GM23338 (cell line): Measurements from ENCODE around the gene LRIT1. TPM values are rescaled to one million over a fixed set of nuclear protein-coding genes. Genes with fewer than 3 reads are reported as not detected.

Source experiments
- ATAC-seq: fragments of 200-7000 bp; cut with Tn5 transposase; 3 replicates; pipeline ENCODE4 v1.9.1; 2020
- DNase-seq: peaks from one replicate; pipeline ENCODE4 v3.0.0-alpha.2; 2015; ENCODE audit warnings: low spot score
- H2AFZ ChIP-seq: fragments of 200-600 bp; sonication (generic); 2 replicates; pipeline ENCODE4 v1.8.0; 2016; ENCODE audit warnings: antibody characterized with exemption, mild to moderate bottlenecking, moderate library complexity
- H3F3A ChIP-seq: fragments of 200-600 bp; sonication (generic); replicated peaks from 2 replicates; pipeline ENCODE4 v1.8.0; 2017; ENCODE audit warnings: antibody characterized with exemption, mixed run types, low read depth
- H3K27ac ChIP-seq: fragments of 200-600 bp; sonication (generic); 2 replicates; pipeline ENCODE4 v1.6.1; 2016; ENCODE audit warnings: low read depth
- H3K27me3 ChIP-seq: fragments of 200-600 bp; sonication (generic); 2 replicates; pipeline ENCODE4 v1.8.0; 2016; ENCODE audit warnings: mild to moderate bottlenecking, mixed run types, moderate library complexity; ENCODE audit not compliant: insufficient read depth
- H3K36me3 ChIP-seq: fragments of 200-600 bp; sonication (generic); 2 replicates; pipeline ENCODE4 v1.8.0; 2016; ENCODE audit warnings: mild to moderate bottlenecking; ENCODE audit not compliant: insufficient read depth
- H3K4me1 ChIP-seq: fragments of 200-600 bp; sonication (generic); 2 replicates; pipeline ENCODE4 v1.8.0; 2016; ENCODE audit warnings: mild to moderate bottlenecking, moderate library complexity; ENCODE audit not compliant: insufficient read depth
- H3K4me2 ChIP-seq: fragments of 200-600 bp; sonication (generic); 2 replicates; pipeline ENCODE4 v1.7.1; 2017; ENCODE audit warnings: mixed run types
- H3K4me3 ChIP-seq: fragments of 200-600 bp; sonication (generic); 2 replicates; pipeline ENCODE4 v1.6.1; 2016; ENCODE audit warnings: mixed run types
- H3K79me2 ChIP-seq: fragments of 200-600 bp; sonication (generic); replicated peaks from 2 replicates; pipeline ENCODE4 v1.8.0; 2017; ENCODE audit warnings: mild to moderate bottlenecking; ENCODE audit not compliant: insufficient read depth
- H3K9me2 ChIP-seq: fragments of 200-600 bp; sonication (generic); 2 replicates; pipeline ENCODE4 v1.8.0; 2017; ENCODE audit not compliant: insufficient read depth
- H4K20me1 ChIP-seq: fragments of 200-600 bp; sonication (generic); replicated peaks from 2 replicates; pipeline ENCODE4 v1.8.0; 2017; ENCODE audit warnings: mild to moderate bottlenecking; ENCODE audit not compliant: insufficient read depth
- H3K27ac Mint-ChIP-seq: 2 replicates; pipeline ENCODE4 v1.8.0; 2020; ENCODE audit warnings: inconsistent platforms, mild to moderate bottlenecking, moderate library complexity, mixed read lengths
- H3K27me3 Mint-ChIP-seq: 3 replicates; pipeline ENCODE4 v1.8.0; 2022; ENCODE audit warnings: low read depth, mild to moderate bottlenecking, moderate library complexity, mixed read lengths, inconsistent platforms; ENCODE audit not compliant: insufficient read depth, poor library complexity
- H3K36me3 Mint-ChIP-seq: 3 replicates; pipeline ENCODE4 v1.8.0; 2021; ENCODE audit warnings: low read depth, mild to moderate bottlenecking, inconsistent platforms, moderate library complexity, mixed read lengths
- H3K4me1 Mint-ChIP-seq: 3 replicates; pipeline ENCODE4 v1.8.0; 2020; ENCODE audit warnings: mild to moderate bottlenecking, inconsistent platforms, mixed read lengths
- H3K4me3 Mint-ChIP-seq: 3 replicates; pipeline ENCODE4 v1.8.0; 2021; ENCODE audit warnings: moderate library complexity, mild to moderate bottlenecking, inconsistent platforms, mixed read lengths
- H3K9me3 Mint-ChIP-seq: 3 replicates; pipeline ENCODE4 v1.8.0; 2020; ENCODE audit warnings: moderate library complexity, mild to moderate bottlenecking, inconsistent platforms, mixed read lengths
- CREB1 ChIP-seq: fragments of 250-450 bp; sonication (Bioruptor Pico); IDR thresholded peaks from 2 replicates; pipeline ENCODE4 v1.5.0; 2020; ENCODE audit warnings: low read depth, mild to moderate bottlenecking, moderate library complexity
- EZH2 ChIP-seq: fragments of 200-600 bp; sonication (generic); IDR thresholded peaks from one replicate; pipeline ENCODE4 v1.8.0; 2017; ENCODE audit warnings: antibody characterized with exemption, mild to moderate bottlenecking, low read depth; ENCODE audit not compliant: unreplicated experiment
- EZH2phosphoT487 ChIP-seq: fragments of 200-600 bp; sonication (generic); IDR thresholded peaks from one replicate; pipeline ENCODE4 v1.8.1; 2018; ENCODE audit warnings: antibody characterized with exemption; ENCODE audit not compliant: unreplicated experiment
- NANOG ChIP-seq: IDR thresholded peaks from 2 replicates; pipeline ENCODE4 v1.6.1; 2016; ENCODE audit warnings: antibody characterized with exemption, borderline replicate concordance
- STAT1 ChIP-seq: IDR thresholded peaks from one replicate; pipeline ENCODE4 v1.6.1; 2016; ENCODE audit warnings: antibody characterized with exemption; ENCODE audit not compliant: unreplicated experiment
- ZNF114 ChIP-seq: fragments of 250-450 bp; sonication (Bioruptor Pico); IDR thresholded peaks from 2 replicates; pipeline ENCODE4 v1.5.0; 2020; ENCODE audit warnings: mild to moderate bottlenecking, moderate library complexity
- ZNF331 ChIP-seq: fragments of 250-450 bp; sonication (Bioruptor Pico); IDR thresholded peaks from 2 replicates; pipeline ENCODE4 v1.5.0; 2020; ENCODE audit warnings: low read depth, mild to moderate bottlenecking, moderate library complexity
- polyA plus RNA-seq: library from polyadenylated mRNA; unstranded; fragments of >200 nt; fragmentation: Nextera tagmentation; extraction: Ambion mirVana; gene quantifications from 2 replicates; pipeline ENCODE4 v1.2.1, GENCODE V29; 2016
- total RNA-seq: library from RNA; depleted of rRNA; stranded (reverse); fragments of >200 nt; shearing (Covaris generic); gene quantifications from 2 replicates; pipeline ENCODE4 v1.2.3, GENCODE V29; 2014
- TF ChIP-seq, protein P1 (sequence below): fragments of 250-450 bp; sonication (Bioruptor Pico); IDR thresholded peaks from 2 replicates; pipeline ENCODE4 v1.5.0; 2020; ENCODE audit warnings: mild to moderate bottlenecking, moderate library complexity
- TF ChIP-seq, protein P2 (sequence below): IDR thresholded peaks from one replicate; pipeline ENCODE4 v1.6.1; 2018; ENCODE audit warnings: antibody characterized with exemption; ENCODE audit not compliant: unreplicated experiment
- TF ChIP-seq, protein P3 (sequence below): IDR thresholded peaks from 2 replicates; pipeline ENCODE4 v1.6.1; 2016; ENCODE audit warnings: antibody characterized with exemption

The LRIT1 gene
- total and polyA plus RNA-seq, 2 experiments from 2014 or later = 0.07 TPM; not detected in 1

DNA sequence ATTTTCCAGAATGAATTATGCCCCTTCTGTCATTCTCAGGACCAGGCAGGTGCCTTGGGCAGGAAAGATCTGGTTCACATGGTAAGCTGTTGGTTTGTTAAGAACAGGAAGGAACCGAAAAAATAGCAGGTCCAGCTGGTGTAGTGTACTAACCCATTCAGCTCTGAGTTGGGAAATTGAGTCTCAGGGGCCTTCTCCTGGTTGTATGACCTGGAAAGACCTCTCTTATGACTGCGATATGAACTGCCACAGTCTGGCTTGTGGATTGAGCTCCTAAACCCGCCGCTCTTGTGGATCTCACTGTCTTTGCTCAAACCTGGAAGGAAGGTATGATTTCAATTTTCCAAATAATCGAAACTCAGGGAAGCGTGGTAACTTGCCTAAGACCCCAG lies 4.5 kb downstream of the LRIT1 start:
- peaks cover 12% of the 10 kb centered on the region; the same call in 1 of the 2 replicates for H3K27me3 ChIP-seq
- no peak for DNase-seq
- peaks cover 10% of the 10 kb centered on the region for H3K27me3 Mint-ChIP-seq
- no peaks in the 10 kb centered on the region for H4K20me1 ChIP-seq
- H3K27ac Mint-ChIP-seq = no peak overlapping the region
- no peaks in the 10 kb centered on the region for H3K9me2 ChIP-seq
- H3K36me3 Mint-ChIP-seq = no peaks in the 10 kb centered on the region
- no peak for ATAC-seq
- H3K9me3 Mint-ChIP-seq = no peaks in the 10 kb centered on the region
- H3F3A ChIP-seq = no peaks in the 10 kb centered on the region
- H2AFZ ChIP-seq = peak overlapping the region; percentile 98; the same call in 1 of the 2 replicates
- no peak overlapping the region for H3K4me3 Mint-ChIP-seq
- no peaks in the 10 kb centered on the region for H3K36me3 ChIP-seq
- TF ChIP-seq, protein P1, sequence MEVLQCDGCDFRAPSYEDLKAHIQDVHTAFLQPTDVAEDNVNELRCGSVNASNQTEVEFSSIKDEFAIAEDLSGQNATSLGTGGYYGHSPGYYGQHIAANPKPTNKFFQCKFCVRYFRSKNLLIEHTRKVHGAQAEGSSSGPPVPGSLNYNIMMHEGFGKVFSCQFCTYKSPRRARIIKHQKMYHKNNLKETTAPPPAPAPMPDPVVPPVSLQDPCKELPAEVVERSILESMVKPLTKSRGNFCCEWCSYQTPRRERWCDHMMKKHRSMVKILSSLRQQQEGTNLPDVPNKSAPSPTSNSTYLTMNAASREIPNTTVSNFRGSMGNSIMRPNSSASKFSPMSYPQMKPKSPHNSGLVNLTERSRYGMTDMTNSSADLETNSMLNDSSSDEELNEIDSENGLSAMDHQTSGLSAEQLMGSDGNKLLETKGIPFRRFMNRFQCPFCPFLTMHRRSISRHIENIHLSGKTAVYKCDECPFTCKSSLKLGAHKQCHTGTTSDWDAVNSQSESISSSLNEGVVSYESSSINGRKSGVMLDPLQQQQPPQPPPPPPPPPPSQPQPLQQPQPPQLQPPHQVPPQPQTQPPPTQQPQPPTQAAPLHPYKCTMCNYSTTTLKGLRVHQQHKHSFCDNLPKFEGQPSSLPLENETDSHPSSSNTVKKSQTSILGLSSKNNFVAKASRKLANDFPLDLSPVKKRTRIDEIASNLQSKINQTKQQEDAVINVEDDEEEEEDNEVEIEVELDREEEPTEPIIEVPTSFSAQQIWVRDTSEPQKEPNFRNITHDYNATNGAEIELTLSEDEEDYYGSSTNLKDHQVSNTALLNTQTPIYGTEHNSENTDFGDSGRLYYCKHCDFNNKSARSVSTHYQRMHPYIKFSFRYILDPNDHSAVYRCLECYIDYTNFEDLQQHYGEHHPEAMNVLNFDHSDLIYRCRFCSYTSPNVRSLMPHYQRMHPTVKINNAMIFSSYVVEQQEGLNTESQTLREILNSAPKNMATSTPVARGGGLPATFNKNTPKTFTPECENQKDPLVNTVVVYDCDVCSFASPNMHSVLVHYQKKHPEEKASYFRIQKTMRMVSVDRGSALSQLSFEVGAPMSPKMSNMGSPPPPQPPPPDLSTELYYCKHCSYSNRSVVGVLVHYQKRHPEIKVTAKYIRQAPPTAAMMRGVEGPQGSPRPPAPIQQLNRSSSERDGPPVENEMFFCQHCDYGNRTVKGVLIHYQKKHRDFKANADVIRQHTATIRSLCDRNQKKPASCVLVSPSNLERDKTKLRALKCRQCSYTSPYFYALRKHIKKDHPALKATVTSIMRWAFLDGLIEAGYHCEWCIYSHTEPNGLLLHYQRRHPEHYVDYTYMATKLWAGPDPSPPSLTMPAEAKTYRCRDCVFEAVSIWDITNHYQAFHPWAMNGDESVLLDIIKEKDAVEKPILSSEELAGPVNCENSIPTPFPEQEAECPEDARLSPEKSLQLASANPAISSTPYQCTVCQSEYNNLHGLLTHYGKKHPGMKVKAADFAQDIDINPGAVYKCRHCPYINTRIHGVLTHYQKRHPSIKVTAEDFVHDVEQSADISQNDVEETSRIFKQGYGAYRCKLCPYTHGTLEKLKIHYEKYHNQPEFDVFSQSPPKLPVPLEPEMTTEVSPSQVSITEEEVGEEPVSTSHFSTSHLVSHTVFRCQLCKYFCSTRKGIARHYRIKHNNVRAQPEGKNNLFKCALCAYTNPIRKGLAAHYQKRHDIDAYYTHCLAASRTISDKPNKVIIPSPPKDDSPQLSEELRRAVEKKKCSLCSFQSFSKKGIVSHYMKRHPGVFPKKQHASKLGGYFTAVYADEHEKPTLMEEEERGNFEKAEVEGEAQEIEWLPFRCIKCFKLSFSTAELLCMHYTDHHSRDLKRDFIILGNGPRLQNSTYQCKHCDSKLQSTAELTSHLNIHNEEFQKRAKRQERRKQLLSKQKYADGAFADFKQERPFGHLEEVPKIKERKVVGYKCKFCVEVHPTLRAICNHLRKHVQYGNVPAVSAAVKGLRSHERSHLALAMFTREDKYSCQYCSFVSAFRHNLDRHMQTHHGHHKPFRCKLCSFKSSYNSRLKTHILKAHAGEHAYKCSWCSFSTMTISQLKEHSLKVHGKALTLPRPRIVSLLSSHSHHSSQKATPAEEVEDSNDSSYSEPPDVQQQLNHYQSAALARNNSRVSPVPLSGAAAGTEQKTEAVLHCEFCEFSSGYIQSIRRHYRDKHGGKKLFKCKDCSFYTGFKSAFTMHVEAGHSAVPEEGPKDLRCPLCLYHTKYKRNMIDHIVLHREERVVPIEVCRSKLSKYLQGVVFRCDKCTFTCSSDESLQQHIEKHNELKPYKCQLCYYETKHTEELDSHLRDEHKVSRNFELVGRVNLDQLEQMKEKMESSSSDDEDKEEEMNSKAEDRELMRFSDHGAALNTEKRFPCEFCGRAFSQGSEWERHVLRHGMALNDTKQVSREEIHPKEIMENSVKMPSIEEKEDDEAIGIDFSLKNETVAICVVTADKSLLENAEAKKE = no peak
- TF ChIP-seq, protein P2, sequence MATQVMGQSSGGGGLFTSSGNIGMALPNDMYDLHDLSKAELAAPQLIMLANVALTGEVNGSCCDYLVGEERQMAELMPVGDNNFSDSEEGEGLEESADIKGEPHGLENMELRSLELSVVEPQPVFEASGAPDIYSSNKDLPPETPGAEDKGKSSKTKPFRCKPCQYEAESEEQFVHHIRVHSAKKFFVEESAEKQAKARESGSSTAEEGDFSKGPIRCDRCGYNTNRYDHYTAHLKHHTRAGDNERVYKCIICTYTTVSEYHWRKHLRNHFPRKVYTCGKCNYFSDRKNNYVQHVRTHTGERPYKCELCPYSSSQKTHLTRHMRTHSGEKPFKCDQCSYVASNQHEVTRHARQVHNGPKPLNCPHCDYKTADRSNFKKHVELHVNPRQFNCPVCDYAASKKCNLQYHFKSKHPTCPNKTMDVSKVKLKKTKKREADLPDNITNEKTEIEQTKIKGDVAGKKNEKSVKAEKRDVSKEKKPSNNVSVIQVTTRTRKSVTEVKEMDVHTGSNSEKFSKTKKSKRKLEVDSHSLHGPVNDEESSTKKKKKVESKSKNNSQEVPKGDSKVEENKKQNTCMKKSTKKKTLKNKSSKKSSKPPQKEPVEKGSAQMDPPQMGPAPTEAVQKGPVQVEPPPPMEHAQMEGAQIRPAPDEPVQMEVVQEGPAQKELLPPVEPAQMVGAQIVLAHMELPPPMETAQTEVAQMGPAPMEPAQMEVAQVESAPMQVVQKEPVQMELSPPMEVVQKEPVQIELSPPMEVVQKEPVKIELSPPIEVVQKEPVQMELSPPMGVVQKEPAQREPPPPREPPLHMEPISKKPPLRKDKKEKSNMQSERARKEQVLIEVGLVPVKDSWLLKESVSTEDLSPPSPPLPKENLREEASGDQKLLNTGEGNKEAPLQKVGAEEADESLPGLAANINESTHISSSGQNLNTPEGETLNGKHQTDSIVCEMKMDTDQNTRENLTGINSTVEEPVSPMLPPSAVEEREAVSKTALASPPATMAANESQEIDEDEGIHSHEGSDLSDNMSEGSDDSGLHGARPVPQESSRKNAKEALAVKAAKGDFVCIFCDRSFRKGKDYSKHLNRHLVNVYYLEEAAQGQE = no peak
- TF ChIP-seq, protein P3, sequence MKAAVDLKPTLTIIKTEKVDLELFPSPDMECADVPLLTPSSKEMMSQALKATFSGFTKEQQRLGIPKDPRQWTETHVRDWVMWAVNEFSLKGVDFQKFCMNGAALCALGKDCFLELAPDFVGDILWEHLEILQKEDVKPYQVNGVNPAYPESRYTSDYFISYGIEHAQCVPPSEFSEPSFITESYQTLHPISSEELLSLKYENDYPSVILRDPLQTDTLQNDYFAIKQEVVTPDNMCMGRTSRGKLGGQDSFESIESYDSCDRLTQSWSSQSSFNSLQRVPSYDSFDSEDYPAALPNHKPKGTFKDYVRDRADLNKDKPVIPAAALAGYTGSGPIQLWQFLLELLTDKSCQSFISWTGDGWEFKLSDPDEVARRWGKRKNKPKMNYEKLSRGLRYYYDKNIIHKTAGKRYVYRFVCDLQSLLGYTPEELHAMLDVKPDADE = no peak
- TF ChIP-seq NANOG (no peak), EZH2 (no peak), STAT1 (no peak), ZNF331 (CRISPR knock-in tag) (no peak), EZH2phosphoT487 (no peak), CREB1 (CRISPR knock-in tag) (no peak), ZNF114 (CRISPR knock-in tag) (no peak)
- H3K4me2 ChIP-seq = peak overlapping the region; percentile 66; the same call in 1 of the 2 replicates
- no peak overlapping the region for H3K27ac ChIP-seq
- no peaks in the 10 kb centered on the region; the same call in 1 of the 2 replicates for H3K4me1 ChIP-seq
- H3K4me3 ChIP-seq = no peak overlapping the region
- no peaks in the 10 kb centered on the region for H3K79me2 ChIP-seq
- peaks cover 3% of the 10 kb centered on the region; the same call in 1 of the 3 replicates for H3K4me1 Mint-ChIP-seq
